ENCODE results near the gene FBH1. TPM values are rescaled to one million over a fixed set of nuclear protein-coding genes. Genes with fewer than 3 reads are reported as not detected.

FBH1 gene
- total and polyA plus RNA-seq, 9 of the 15 experiments (the other 6 are each of a cell fraction or from before 2014, with no cell fraction given) = 13.4 to 108 (median 77.8) TPM

DNA sequence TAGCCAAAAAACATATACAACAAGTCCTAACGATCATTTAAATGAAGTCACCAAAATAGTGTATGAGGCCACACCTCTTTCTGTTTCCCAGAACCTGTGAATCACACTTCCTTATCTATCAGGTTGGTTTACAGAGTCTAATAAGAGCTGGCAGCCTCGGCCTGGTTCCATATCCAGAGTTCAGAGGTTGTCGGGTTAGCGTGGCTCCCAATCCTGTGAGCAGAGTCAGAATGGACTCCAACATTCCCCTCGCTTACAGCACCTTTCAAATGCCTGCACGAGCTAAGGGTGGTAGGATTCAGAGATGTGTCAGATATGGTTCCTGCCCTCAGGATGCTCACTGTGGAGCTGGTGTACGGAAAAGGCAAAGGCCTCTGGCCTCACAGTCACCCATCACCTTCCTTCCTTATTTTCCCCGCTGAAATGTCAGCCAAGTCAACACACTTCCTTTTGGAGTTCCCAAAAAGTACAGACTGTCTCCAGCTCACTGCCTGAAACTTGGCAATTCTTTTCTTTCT lies 81.3 kb downstream of the FBH1 start (continued):
- 0 out of 2 replicates have a peak, but pooled peaks have one; percentile 81 for TF ChIP-seq NR2C2 (CRISPR knock-in tag; IDR thresholded peaks at IDR 0.05)
- TF ChIP-seq NR2C2 (tag; IDR thresholded peaks at IDR 0.05) = peak; percentile 95
- peak; percentile 56; the same call in 1 of the 2 replicates for TF ChIP-seq MTA1 (IDR thresholded peaks at IDR 0.05; ENCODE audit: borderline replicate concordance)
- TF ChIP-seq JUNB (CRISPR knock-in tag; conservative IDR thresholded peaks at IDR 0.05) = no peak
- no peak for TF ChIP-seq ZNF384 (IDR thresholded peaks at IDR 0.05; ENCODE audit: low read depth, low read length)
- TF ChIP-seq NEUROD1 (IDR thresholded peaks at IDR 0.05; ENCODE audit: borderline replicate concordance, low read depth, low read length, partially characterized antibody) = peak; percentile 10
- TF ChIP-seq SIN3A (IDR thresholded peaks at IDR 0.05; ENCODE audit: borderline replicate concordance in 2 of 2, control insufficient read depth in 1 of 2, low read depth in 2 of 2, low read length in 2 of 2) = no peak
- no peak for TF ChIP-seq HMG20B (CRISPR knock-in tag; IDR thresholded peaks at IDR 0.05)
- peak; percentile 46 for TF ChIP-seq RBBP5 (IDR thresholded peaks at IDR 0.05; ENCODE audit: borderline replicate concordance, insufficient read depth, low read length, poor library complexity, severe bottlenecking)
- no peak for TF ChIP-seq LARP7 (IDR thresholded peaks at IDR 0.05)
- 0 out of 2 replicates have a peak, but pooled peaks have one; percentile 31 for TF ChIP-seq SMARCA5 (IDR thresholded peaks at IDR 0.05)
- no peak for TF ChIP-seq ELF4 (CRISPR knock-in tag; IDR thresholded peaks at IDR 0.05)
- TF ChIP-seq EP400 (IDR thresholded peaks at IDR 0.05) = peak; percentile 27
- TF ChIP-seq RBM39 (optimal IDR thresholded peaks at IDR 0.05; ENCODE audit: low read depth, low read length) = no peak
- no peak for TF ChIP-seq SNIP1 (IDR thresholded peaks at IDR 0.05; ENCODE audit: low read depth)
- TF ChIP-seq TOE1 (IDR thresholded peaks at IDR 0.05; ENCODE audit: borderline replicate concordance) = peak; percentile 16; the same call in 1 of the 2 replicates
- TF ChIP-seq TOE1 (CRISPR knock-in tag; IDR thresholded peaks at IDR 0.05; ENCODE audit: borderline replicate concordance, low read depth) = no peak
- no peak for TF ChIP-seq FIP1L1 (IDR thresholded peaks at IDR 0.05; ENCODE audit: low read depth, low read length, poor library complexity, severe bottlenecking)
- peak; percentile 60; the same call in 1 of the 2 replicates for TF ChIP-seq ZNF589 (CRISPR knock-in tag; IDR thresholded peaks at IDR 0.05; ENCODE audit: low read depth)
- TF ChIP-seq BCOR (IDR thresholded peaks at IDR 0.05) = no peak
- TF ChIP-seq CSDE1 (IDR thresholded peaks at IDR 0.05) = no peak
- TF ChIP-seq NCOR1 (IDR thresholded peaks at IDR 0.05) = peak; percentile 21; the same call in 1 of the 2 replicates
- no peak for TF ChIP-seq ZNF444 (CRISPR knock-in tag; IDR thresholded peaks at IDR 0.05)
- TF ChIP-seq ETV1 (tag; conservative IDR thresholded peaks at IDR 0.05; ENCODE audit: low read depth) = peak; percentile 50; the same call in 1 of the 2 replicates
- no peak for TF ChIP-seq PBX2 (CRISPR knock-in tag; IDR thresholded peaks at IDR 0.05; ENCODE audit: low read depth)
- no peak for TF ChIP-seq PBX2 (tag; conservative IDR thresholded peaks at IDR 0.05; ENCODE audit: low read depth)
- TF ChIP-seq MECOM (CRISPR knock-in tag; IDR thresholded peaks at IDR 0.05) = 0 out of 2 replicates have a peak, but pooled peaks have one; percentile 15
- TF ChIP-seq ATF1 (CRISPR knock-in tag; IDR thresholded peaks at IDR 0.05) = no peak
- peak; percentile 41; the same call in 1 of the 2 replicates for TF ChIP-seq ATF1 (tag; IDR thresholded peaks at IDR 0.05)
- TF ChIP-seq GATA2 (CRISPR knock-in tag; IDR thresholded peaks at IDR 0.05) = peak; percentile 63; the same call in 1 of the 2 replicates

Measured in K562 (cell line).